Measurements from ENCODE around the gene CTPS2.

Gene CTPS2

DNA sequence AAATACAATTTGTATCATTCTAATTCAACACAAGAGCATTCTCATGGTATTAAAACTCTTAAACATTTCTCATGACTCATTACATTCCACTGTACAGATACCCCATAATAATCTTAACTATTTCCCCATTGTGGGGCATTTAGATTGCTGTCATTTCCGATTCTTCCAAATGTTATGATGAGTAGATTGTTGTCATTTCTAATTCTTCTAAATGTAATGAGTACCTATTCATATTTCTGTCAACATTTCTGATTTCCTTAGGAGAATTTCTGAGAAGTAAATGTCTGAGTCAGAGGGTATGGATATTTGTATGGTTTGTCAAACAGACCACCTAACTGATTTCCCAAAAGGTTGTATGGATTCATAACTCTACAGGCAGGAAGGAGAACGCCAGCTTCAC is 54.2 kb downstream of the CTPS2 start:
- Mint-ChIP-seq H3K27me3 (ENCODE audit: low read depth) (no peaks in the 10 kb centered on the region), H3K27ac (no peak overlapping the region), H3K4me3 (no peak overlapping the region), H3K9me3 (no peaks in the 10 kb centered on the region), H3K4me1 (ENCODE audit: low read depth) (no peaks in the 10 kb centered on the region), H3K36me3 (ENCODE audit: low read depth) (no peaks in the 10 kb centered on the region)
- DNase-seq (ENCODE audit: low spot score), result no peak

DNA sequence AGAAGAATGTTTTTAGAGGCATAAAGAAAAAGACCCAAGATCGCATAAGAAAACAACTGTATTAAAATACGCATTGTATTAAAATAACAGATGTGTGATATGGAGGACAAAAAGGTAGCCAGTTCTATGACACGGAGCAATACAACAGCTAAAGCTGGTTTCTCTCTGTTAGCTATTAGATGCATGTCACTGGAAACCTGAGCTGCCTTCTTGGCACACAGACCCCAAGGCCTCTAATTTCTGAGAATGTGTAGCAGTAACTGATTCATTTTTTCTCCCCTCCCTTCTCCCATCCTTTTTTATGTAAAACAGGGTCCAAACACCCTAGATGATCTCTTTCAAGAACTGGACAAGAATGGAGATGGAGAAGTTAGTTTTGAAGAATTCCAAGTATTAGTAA is 58.4 kb downstream of the CTPS2 start:
- no peaks in the 10 kb centered on the region for H3K36me3 Mint-ChIP-seq (ENCODE audit: low read depth)
- H3K27ac Mint-ChIP-seq, result no peak overlapping the region
- no peaks in the 10 kb centered on the region for H3K4me1 Mint-ChIP-seq (ENCODE audit: low read depth)
- DNase-seq (ENCODE audit: low spot score), result no peak
- H3K9me3 Mint-ChIP-seq, result no peaks in the 10 kb centered on the region
- no peak overlapping the region for H3K4me3 Mint-ChIP-seq
- H3K27me3 Mint-ChIP-seq (ENCODE audit: low read depth), result no peaks in the 10 kb centered on the region

GRCh38 chrX:16653424-16653823 is 59.0 kb downstream of the CTPS2 start:
- Mint-ChIP-seq H3K4me3 (no peak overlapping the region), H3K36me3 (ENCODE audit: low read depth) (no peaks in the 10 kb centered on the region), H3K9me3 (no peaks in the 10 kb centered on the region), H3K27ac (no peak overlapping the region), H3K27me3 (ENCODE audit: low read depth) (no peaks in the 10 kb centered on the region), H3K4me1 (ENCODE audit: low read depth) (no peaks in the 10 kb centered on the region)
- DNase-seq (ENCODE audit: low spot score), result no peak

DNA sequence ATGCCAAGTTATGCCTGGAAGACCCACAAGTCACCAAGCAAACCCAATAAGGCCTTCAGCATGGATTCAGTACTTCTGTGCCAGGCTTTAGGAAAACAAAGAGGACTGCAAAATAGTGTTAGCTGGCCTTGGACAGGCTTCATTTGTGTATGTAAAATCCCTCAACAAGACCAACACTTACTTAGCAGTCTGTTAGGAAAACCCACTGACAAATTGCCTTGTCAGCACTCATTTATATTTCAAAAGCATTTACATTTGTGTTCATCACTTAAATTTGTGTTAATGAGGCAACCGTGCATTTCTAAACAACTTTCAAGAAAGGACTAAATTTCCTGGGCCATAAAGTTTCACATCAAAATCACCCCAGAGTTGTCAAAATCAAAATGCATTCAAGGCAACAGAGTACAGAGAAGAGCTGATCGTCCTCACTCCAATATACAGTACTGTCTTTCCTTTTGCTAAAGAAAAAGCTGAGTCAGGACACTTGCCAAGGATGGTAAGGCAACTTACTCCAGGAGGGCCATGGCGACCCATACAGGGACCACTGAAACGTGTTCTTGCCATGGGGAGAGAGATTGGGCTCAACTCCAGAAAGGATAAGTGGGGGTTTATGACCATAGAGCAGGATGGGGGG is 61.0 kb downstream of the CTPS2 start:
- H3K36me3 Mint-ChIP-seq (ENCODE audit: low read depth), result no peaks in the 10 kb centered on the region
- H3K9me3 Mint-ChIP-seq, result no peaks in the 10 kb centered on the region
- no peaks in the 10 kb centered on the region for H3K4me1 Mint-ChIP-seq (ENCODE audit: low read depth)
- no peak overlapping the region for H3K4me3 Mint-ChIP-seq
- DNase-seq (ENCODE audit: low spot score), result no peak
- H3K27me3 Mint-ChIP-seq (ENCODE audit: low read depth), result no peaks in the 10 kb centered on the region
- H3K27ac Mint-ChIP-seq, result no peak overlapping the region

- Mint-ChIP-seq H3K4me1 (ENCODE audit: low read depth) (no peaks in the 10 kb centered on the region), H3K27ac (no peak within 1 kb of the TSS), H3K27me3 (ENCODE audit: low read depth) (no peaks in the 10 kb centered on the region), H3K36me3 (ENCODE audit: low read depth) (no peaks in the 10 kb centered on the region), H3K9me3 (no peaks in the 10 kb centered on the region), H3K4me3 (no peak within 1 kb of the TSS)
- no peak for DNase-seq (ENCODE audit: low spot score)
These were observed 62.6 kb downstream of the CTPS2 start, which contains the start of gene S100G for GRCh38 chrX:16649858-16650257. Gene S100G, plus strand, starts transcription at chrX:16650158. Its CDS starts 849 bp downstream, at chrX:16651007.

- no peaks in the 10 kb centered on the region for H3K4me1 Mint-ChIP-seq (ENCODE audit: low read depth)
- no peaks in the 10 kb centered on the region for H3K27me3 Mint-ChIP-seq (ENCODE audit: low read depth)
- no peaks in the 10 kb centered on the region for H3K9me3 Mint-ChIP-seq
- no peak overlapping the region for H3K4me3 Mint-ChIP-seq
- H3K27ac Mint-ChIP-seq, result no peak overlapping the region
- no peak for DNase-seq (ENCODE audit: low spot score)
- no peaks in the 10 kb centered on the region for H3K36me3 Mint-ChIP-seq (ENCODE audit: low read depth)
These were observed 65.9 kb downstream of the CTPS2 start for GRCh38 chrX:16646366-16647138.

- Mint-ChIP-seq H3K27me3 (ENCODE audit: low read depth) (no peaks in the 10 kb centered on the region), H3K27ac (no peak overlapping the region), H3K4me1 (ENCODE audit: low read depth) (no peaks in the 10 kb centered on the region), H3K4me3 (no peak overlapping the region), H3K9me3 (no peaks in the 10 kb centered on the region), H3K36me3 (ENCODE audit: low read depth) (no peaks in the 10 kb centered on the region)
- DNase-seq (ENCODE audit: low spot score), result no peak
These were observed 69.3 kb downstream of the CTPS2 start for GRCh38 chrX:16643176-16643575.

GRCh38 chrX:16640823-16641222 is 71.6 kb downstream of the CTPS2 start:
- no peaks in the 10 kb centered on the region for H3K36me3 Mint-ChIP-seq (ENCODE audit: low read depth)
- no peaks in the 10 kb centered on the region for H3K9me3 Mint-ChIP-seq
- no peaks in the 10 kb centered on the region for H3K27me3 Mint-ChIP-seq (ENCODE audit: low read depth)
- no peak for DNase-seq (ENCODE audit: low spot score)
- H3K27ac Mint-ChIP-seq, result no peak overlapping the region
- no peaks in the 10 kb centered on the region for H3K4me1 Mint-ChIP-seq (ENCODE audit: low read depth)
- no peak overlapping the region for H3K4me3 Mint-ChIP-seq

DNA sequence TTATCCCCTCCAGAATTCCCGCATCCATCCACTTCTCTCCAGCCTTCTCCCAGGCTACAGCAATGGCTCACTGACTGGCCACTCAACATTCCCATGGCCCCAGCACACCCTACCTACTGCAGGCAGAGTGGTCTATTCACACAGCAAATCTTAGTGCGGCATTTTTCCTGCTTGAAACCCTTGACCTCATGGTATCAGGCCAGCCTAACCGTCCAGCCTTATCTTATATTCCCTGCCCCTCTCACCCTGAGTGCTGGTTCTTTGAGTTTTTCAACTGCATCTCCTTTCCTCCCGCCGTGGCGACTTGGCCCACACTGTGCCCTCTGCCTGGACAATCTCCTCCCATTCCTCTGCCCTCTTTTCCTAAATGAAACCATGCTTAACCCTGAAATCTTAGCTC is 72.5 kb downstream of the CTPS2 start:
- no peak overlapping the region for H3K4me3 Mint-ChIP-seq
- no peaks in the 10 kb centered on the region for H3K9me3 Mint-ChIP-seq
- no peaks in the 10 kb centered on the region for H3K36me3 Mint-ChIP-seq (ENCODE audit: low read depth)
- no peaks in the 10 kb centered on the region for H3K4me1 Mint-ChIP-seq (ENCODE audit: low read depth)
- no peaks in the 10 kb centered on the region for H3K27me3 Mint-ChIP-seq (ENCODE audit: low read depth)
- no peak for DNase-seq (ENCODE audit: low spot score)
- no peak overlapping the region for H3K27ac Mint-ChIP-seq

DNA sequence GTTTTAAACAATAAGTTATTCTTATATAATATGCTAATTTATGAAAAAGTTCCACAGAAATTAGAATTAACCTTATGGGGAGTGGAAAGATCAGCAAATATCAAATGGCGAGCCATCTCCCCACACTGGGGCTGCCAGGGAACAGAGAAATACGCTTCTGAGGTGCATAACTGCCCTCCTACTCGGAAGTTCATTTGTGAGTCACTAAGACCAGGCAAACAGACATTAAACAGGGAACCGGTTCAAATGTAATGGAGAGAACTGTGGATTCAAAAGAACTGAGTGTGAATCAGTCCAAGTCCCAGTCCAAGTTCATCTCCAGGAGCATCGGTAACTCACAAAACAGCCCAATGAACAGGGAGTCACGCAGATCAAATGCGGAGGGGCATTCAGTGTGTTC is 73.9 kb downstream of the CTPS2 start:
- no peaks in the 10 kb centered on the region for H3K27me3 Mint-ChIP-seq (ENCODE audit: low read depth)
- H3K4me3 Mint-ChIP-seq, result no peak overlapping the region
- no peak for DNase-seq (ENCODE audit: low spot score)
- no peaks in the 10 kb centered on the region for H3K9me3 Mint-ChIP-seq
- peaks cover 4% of the 10 kb centered on the region for H3K4me1 Mint-ChIP-seq (ENCODE audit: low read depth)
- no peak overlapping the region for H3K27ac Mint-ChIP-seq
- no peaks in the 10 kb centered on the region for H3K36me3 Mint-ChIP-seq (ENCODE audit: low read depth)

- Mint-ChIP-seq H3K4me1 (ENCODE audit: low read depth) (peaks cover 4% of the 10 kb centered on the region), H3K27ac (no peak overlapping the region), H3K27me3 (ENCODE audit: low read depth) (no peaks in the 10 kb centered on the region), H3K36me3 (ENCODE audit: low read depth) (no peaks in the 10 kb centered on the region), H3K9me3 (no peaks in the 10 kb centered on the region), H3K4me3 (no peak overlapping the region)
- DNase-seq (ENCODE audit: low spot score), result no peak
These were observed 76.9 kb downstream of the CTPS2 start for GRCh38 chrX:16635596-16635995.

- H3K36me3 Mint-ChIP-seq (ENCODE audit: low read depth), result no peaks in the 10 kb centered on the region
- H3K9me3 Mint-ChIP-seq, result no peaks in the 10 kb centered on the region
- H3K4me1 Mint-ChIP-seq (ENCODE audit: low read depth), result peaks cover 4% of the 10 kb centered on the region
- H3K4me3 Mint-ChIP-seq, result no peak overlapping the region
- H3K27me3 Mint-ChIP-seq (ENCODE audit: low read depth), result no peaks in the 10 kb centered on the region
- DNase-seq (ENCODE audit: low spot score), result no peak
- H3K27ac Mint-ChIP-seq, result no peak overlapping the region
These were observed 77.4 kb downstream of the CTPS2 start for GRCh38 chrX:16635040-16635439.

DNA sequence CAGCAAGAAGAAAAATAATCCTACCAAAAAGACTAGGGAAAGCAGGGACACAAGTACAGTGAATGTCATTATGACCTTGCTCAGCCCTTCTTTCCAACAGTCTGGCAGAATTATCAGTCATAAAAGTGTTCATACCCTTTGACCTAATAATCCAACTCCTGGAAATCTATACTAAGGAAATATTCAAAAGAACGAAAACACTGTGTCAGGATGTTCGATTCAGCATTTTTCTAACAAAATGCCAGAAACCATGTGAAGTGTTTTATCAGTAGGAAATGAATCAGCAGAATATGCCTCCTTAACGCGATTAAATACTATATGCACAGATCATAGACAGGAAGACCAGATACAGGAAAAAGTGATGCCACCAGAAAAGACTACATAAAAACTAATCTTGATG is 78.7 kb downstream of the CTPS2 start:
- H3K9me3 Mint-ChIP-seq, result no peaks in the 10 kb centered on the region
- no peak for DNase-seq (ENCODE audit: low spot score)
- no peak overlapping the region for H3K4me3 Mint-ChIP-seq
- peaks cover 4% of the 10 kb centered on the region for H3K4me1 Mint-ChIP-seq (ENCODE audit: low read depth)
- no peaks in the 10 kb centered on the region for H3K27me3 Mint-ChIP-seq (ENCODE audit: low read depth)
- H3K27ac Mint-ChIP-seq, result no peak overlapping the region
- H3K36me3 Mint-ChIP-seq (ENCODE audit: low read depth), result no peaks in the 10 kb centered on the region

DNA sequence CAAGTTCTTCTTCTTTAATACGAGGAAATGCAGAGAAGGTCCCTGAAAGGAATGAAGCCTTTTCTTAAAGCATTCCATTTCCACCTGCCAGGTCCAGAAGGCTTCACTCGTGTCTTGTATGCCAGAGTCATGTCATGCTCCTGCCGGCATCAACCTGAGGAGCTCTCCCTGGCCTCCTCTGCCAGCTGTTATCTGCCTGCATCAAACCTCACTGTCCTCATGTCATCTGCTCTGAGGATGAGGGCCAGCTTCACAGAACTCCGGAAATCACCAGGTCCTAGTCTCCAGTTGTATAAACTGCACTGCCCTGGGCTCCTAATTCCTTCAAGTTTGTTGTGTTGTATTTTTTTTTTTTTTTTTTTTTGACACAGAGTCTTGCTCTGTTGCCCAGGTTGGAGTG is 82.6 kb downstream of the CTPS2 start:
- Mint-ChIP-seq H3K36me3 (ENCODE audit: low read depth) (no peaks in the 10 kb centered on the region), H3K4me1 (ENCODE audit: low read depth) (peaks cover 4% of the 10 kb centered on the region), H3K27ac (no peak overlapping the region), H3K9me3 (no peaks in the 10 kb centered on the region), H3K4me3 (no peak overlapping the region), H3K27me3 (ENCODE audit: low read depth) (no peaks in the 10 kb centered on the region)
- no peak for DNase-seq (ENCODE audit: low spot score)

Data from T-helper 2 cell treated with Interferon-gamma antibody and Interleukin-4, amounts not matched to agents 5 μg/mL and 100 μg/mL, for 36 hours (primary cell).